Caki2 (cell line): ENCODE data around the gene ABLIM3. TPM values are rescaled to one million over a fixed set of nuclear protein-coding genes. Genes with fewer than 3 reads are reported as not detected.
A peak's percentile ranks its signal among the peaks of the same experiment; 100 is the strongest.
"Not testable (repeated sequence)": the region's sequence is repeated elsewhere in the genome, so short reads cannot be mapped to it uniquely, and the experiment has no call there.

Experiments
- DNase-seq: peaks from one replicate; pipeline ENCODE4 v3.0.0-alpha.2; 2015; ENCODE audit warnings: low read depth
- in situ Hi-C: cut with HindIII; loops from 2 replicates; pipeline ENCODE4 v1.10.0; 2016; ENCODE audit warnings: low sequenced_read_pairs, low pct_unique_long_range_greater_than_20kb, mixed read lengths
- total RNA-seq: library from RNA; depleted of rRNA; stranded (reverse); fragments of >200 nt; shearing (Covaris generic); gene quantifications from 2 replicates; pipeline ENCODE4 v1.2.3, GENCODE V29; 2014; ENCODE audit warnings: low replicate concordance

The ABLIM3 gene
- total RNA-seq, 1 experiment from 2014 or later: 10.4 TPM

- in situ Hi-C loops: no loop called here
- DNase-seq: no peak
Measured at GRCh38 chr5:149174847-149175234, 33.5 kb downstream of the ABLIM3 start.

- in situ Hi-C loops: no loop called here
- no peak for DNase-seq
Measured at GRCh38 chr5:149175346-149176105, 34.2 kb downstream of the ABLIM3 start.

- in situ Hi-C loops: no loop called here
- DNase-seq: no peak
Measured at GRCh38 chr5:149177339-149177843, 36.1 kb downstream of the ABLIM3 start.

- in situ Hi-C loops: no loop called here
- peak; percentile 74 for DNase-seq
Measured at GRCh38 chr5:149177911-149178565, 36.7 kb downstream of the ABLIM3 start.

GRCh38 chr5:149181732-149182131 lies 40.4 kb downstream of the ABLIM3 start:
- in situ Hi-C loops: no loop called here
- no peak for DNase-seq

GRCh38 chr5:149182241-149182640 lies 40.9 kb downstream of the ABLIM3 start:
- in situ Hi-C loops: no loop called here
- DNase-seq: no peak

GRCh38 chr5:149185067-149185466 lies 43.8 kb downstream of the ABLIM3 start:
- DNase-seq: no peak
- in situ Hi-C loops: no loop called here

GRCh38 chr5:149186506-149186905 lies 45.2 kb downstream of the ABLIM3 start:
- no peak for DNase-seq
- in situ Hi-C loops: no loop called here

- peak; percentile 68 for DNase-seq
- in situ Hi-C loops: not testable (repeated sequence)
Measured at GRCh38 chr5:149187617-149188016, 46.3 kb downstream of the ABLIM3 start.

- in situ Hi-C loops: no loop called here
Measured at GRCh38 chr5:149188383-149188782, 47.1 kb downstream of the ABLIM3 start.

GRCh38 chr5:149195337-149195887 lies 54.1 kb downstream of the ABLIM3 start:
- DNase-seq: no peak
- in situ Hi-C loops: no loop called here

More at GRCh38 chr5:149188383-149188782, 47.1 kb downstream of the ABLIM3 start:
- no peak for DNase-seq

GRCh38 chr5:149195962-149196361 lies 54.7 kb downstream of the ABLIM3 start:
- no peak for DNase-seq

GRCh38 chr5:149198148-149198547 lies 56.9 kb downstream of the ABLIM3 start:
- DNase-seq: no peak
- in situ Hi-C loops: no loop called here

More at GRCh38 chr5:149195962-149196361, 54.7 kb downstream of the ABLIM3 start:
- in situ Hi-C loops: no loop called here

GRCh38 chr5:149200355-149200754 lies 59.1 kb downstream of the ABLIM3 start:
- in situ Hi-C loops: no loop called here

GRCh38 chr5:149201121-149201637 lies 59.9 kb downstream of the ABLIM3 start:
- DNase-seq: no peak
- in situ Hi-C loops: no loop called here

More at GRCh38 chr5:149200355-149200754, 59.1 kb downstream of the ABLIM3 start:
- no peak for DNase-seq

GRCh38 chr5:149202910-149203451 lies 61.7 kb downstream of the ABLIM3 start:
- no peak for DNase-seq
- in situ Hi-C loops: no loop called here

GRCh38 chr5:149203921-149204441 lies 62.7 kb downstream of the ABLIM3 start:
- in situ Hi-C loops: no loop called here
- no peak for DNase-seq
